Fibroblast of villous mesenchyme (primary cell): Measurements from ENCODE around the gene INTS2. TPM values are rescaled to one million over a fixed set of nuclear protein-coding genes. Genes with fewer than 3 reads are reported as not detected.

Experiments
- DNase-seq: peaks from one replicate; pipeline ENCODE4 v3.0.0-alpha.2; 2010; ENCODE audit warnings: low read depth
- H3K4me3 ChIP-seq: 2 replicates; pipeline ENCODE4 v1.5.1; 2011; ENCODE audit warnings: low read depth, mild to moderate bottlenecking, low read length
- total RNA-seq: library from RNA; depleted of rRNA; stranded (reverse); fragments of >200 nt; gene quantifications from 2 replicates; pipeline ENCODE4 v1.2.3, GENCODE V29; 2012
- TF ChIP-seq, protein P1 (sequence below): IDR thresholded peaks from 2 replicates; pipeline ENCODE4 v1.5.1; 2012; ENCODE audit warnings: low read depth, mild to moderate bottlenecking, low read length; ENCODE audit not compliant: insufficient read depth

Gene INTS2
- total RNA-seq, 1 donor = 17.7 TPM

- TF ChIP-seq, protein P1, sequence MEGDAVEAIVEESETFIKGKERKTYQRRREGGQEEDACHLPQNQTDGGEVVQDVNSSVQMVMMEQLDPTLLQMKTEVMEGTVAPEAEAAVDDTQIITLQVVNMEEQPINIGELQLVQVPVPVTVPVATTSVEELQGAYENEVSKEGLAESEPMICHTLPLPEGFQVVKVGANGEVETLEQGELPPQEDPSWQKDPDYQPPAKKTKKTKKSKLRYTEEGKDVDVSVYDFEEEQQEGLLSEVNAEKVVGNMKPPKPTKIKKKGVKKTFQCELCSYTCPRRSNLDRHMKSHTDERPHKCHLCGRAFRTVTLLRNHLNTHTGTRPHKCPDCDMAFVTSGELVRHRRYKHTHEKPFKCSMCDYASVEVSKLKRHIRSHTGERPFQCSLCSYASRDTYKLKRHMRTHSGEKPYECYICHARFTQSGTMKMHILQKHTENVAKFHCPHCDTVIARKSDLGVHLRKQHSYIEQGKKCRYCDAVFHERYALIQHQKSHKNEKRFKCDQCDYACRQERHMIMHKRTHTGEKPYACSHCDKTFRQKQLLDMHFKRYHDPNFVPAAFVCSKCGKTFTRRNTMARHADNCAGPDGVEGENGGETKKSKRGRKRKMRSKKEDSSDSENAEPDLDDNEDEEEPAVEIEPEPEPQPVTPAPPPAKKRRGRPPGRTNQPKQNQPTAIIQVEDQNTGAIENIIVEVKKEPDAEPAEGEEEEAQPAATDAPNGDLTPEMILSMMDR = no peak
- H3K4me3 ChIP-seq = no peak overlapping the region
- DNase-seq = no peak
These were observed 74.9 kb downstream of the INTS2 start for GRCh38 chr17:61852857-61853256.

GRCh38 chr17:61849674-61850073, 78.1 kb downstream of the INTS2 start:
- TF ChIP-seq, protein P1 = no peak
- H3K4me3 ChIP-seq = no peak overlapping the region
- DNase-seq = no peak

- H3K4me3 ChIP-seq = no peak overlapping the region
- no peak for DNase-seq
- TF ChIP-seq, protein P1 = no peak
These were observed 78.9 kb downstream of the INTS2 start for GRCh38 chr17:61848896-61849295.

GRCh38 chr17:61848247-61848646, 79.5 kb downstream of the INTS2 start:
- no peak overlapping the region for H3K4me3 ChIP-seq
- no peak for DNase-seq
- TF ChIP-seq, protein P1 = no peak

- TF ChIP-seq, protein P1 = no peak
- no peak for DNase-seq
- no peak overlapping the region for H3K4me3 ChIP-seq
These were observed 80.1 kb downstream of the INTS2 start for GRCh38 chr17:61847659-61848058.

DNA sequence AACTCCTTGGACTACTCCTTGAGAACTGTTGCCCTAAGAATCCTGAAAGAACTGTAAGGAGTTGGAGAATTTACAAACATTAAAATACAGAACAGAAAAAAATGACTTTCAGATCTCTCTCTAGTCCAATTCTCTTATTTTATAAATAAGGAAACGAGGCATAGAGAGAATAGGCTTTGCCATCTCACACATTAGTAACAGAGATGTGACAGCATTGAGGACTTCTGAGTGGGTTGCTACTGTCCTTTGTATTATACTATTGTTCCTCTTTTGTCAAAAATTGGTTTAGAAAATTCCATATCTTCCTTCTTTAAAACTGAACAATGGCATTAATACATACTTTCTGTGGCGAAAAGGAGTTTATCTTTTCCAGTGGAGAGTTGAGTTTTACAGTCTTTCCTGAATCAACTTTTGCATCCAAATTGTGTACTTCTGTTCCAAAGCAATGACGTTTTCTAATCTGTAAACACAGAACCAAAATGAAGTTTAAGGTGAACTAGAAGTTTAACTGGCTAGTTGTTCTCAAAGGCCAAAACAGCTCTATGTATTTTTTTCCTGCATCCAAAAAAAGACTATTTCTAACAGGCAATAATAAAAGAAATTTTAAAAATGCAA, 80.9 kb downstream of the INTS2 start:
- H3K4me3 ChIP-seq = no peak overlapping the region
- no peak for DNase-seq
- TF ChIP-seq, protein P1 = no peak

- TF ChIP-seq, protein P1 = no peak
- DNase-seq = no peak
- no peak overlapping the region for H3K4me3 ChIP-seq
These were observed 81.7 kb downstream of the INTS2 start for GRCh38 chr17:61846088-61846487.
